GM10248 (cell line): ENCODE measurements around the gene PKD2L2.
"Not testable (repeated sequence)": the region's sequence is repeated elsewhere in the genome, so short reads cannot be mapped to it uniquely, and the experiment has no call there.

ENCODE experiments used
- CTCF ChIA-PET: fragments of 300-600 bp; sonication (Branson Sonifier 250); formaldehyde crosslinking; extraction: SDS; loops from one replicate; lab custom pipeline; 2021; ENCODE audit warnings: antibody characterized with exemption; lab: Yijun Ruan, JAX
- POLR2A ChIA-PET: fragments of 350-650 bp; sonication (Branson Sonifier 250); formaldehyde crosslinking; extraction: SDS; loops from one replicate; lab custom pipeline; 2020; ENCODE audit warnings: antibody characterized with exemption; lab: Yijun Ruan, JAX
- DNase-seq: peaks from one replicate; pipeline ENCODE4 v3.0.0; 2012; ENCODE audit errors: extremely low spot score
- CTCF ChIP-seq: IDR thresholded peaks from 2 replicates; pipeline ENCODE4 v1.5.1; 2012; ENCODE audit warnings: mild to moderate bottlenecking, low read depth; ENCODE audit errors: extremely low read depth, missing control alignments, control extremely low read depth

The PKD2L2 gene

GRCh38 chr5:137856916-137857862 is 32.1 kb upstream of the PKD2L2 start:
- CTCF ChIA-PET, result interaction anchor here (0.6 to 1.4 kb wide), 3 partner anchors 10 to 78 kb away, joined by 3 to 5 read pairs (median 3); partner anchors contain the start of gene PKD2L2
- TF ChIP-seq CTCF, result no peak
- DNase-seq, result no peak
- POLR2A ChIA-PET, result interaction anchor here (0.5 kb wide), 1 partner anchor 32 kb away, joined by 3 read pairs; the partner anchor contains the start of gene PKD2L2

GRCh38 chr5:137858223-137858916 is 30.9 kb upstream of the PKD2L2 start:
- POLR2A ChIA-PET, result interaction anchor here (0.5 kb wide), 1 partner anchor 31 kb away, joined by 3 read pairs; the partner anchor contains the start of gene PKD2L2
- no peak for TF ChIP-seq CTCF
- DNase-seq, result peak; percentile 31
- CTCF ChIA-PET, result interaction anchor here (0.6 to 1.2 kb wide), 3 partner anchors 12 to 79 kb away, joined by 3 to 4 read pairs (median 3); partner anchors contain the start of gene PKD2L2

GRCh38 chr5:137858954-137859353 is 30.3 kb upstream of the PKD2L2 start:
- no peak for DNase-seq
- ChIA-PET CTCF (interaction anchor here (1.2 kb wide), 1 partner anchor 13 kb away, joined by 4 read pairs; no protein-coding TSS in a partner anchor), POLR2A (no interaction called here)
- no peak for TF ChIP-seq CTCF

- ChIA-PET POLR2A (no interaction called here), CTCF (interaction anchor here (0.9 kb wide), 1 partner anchor 17 kb away, joined by 3 read pairs; no protein-coding TSS in a partner anchor)
These were observed 27.0 kb upstream of the PKD2L2 start for GRCh38 chr5:137862251-137862650.

GRCh38 chr5:137863653-137864052 is 25.6 kb upstream of the PKD2L2 start:
- CTCF ChIA-PET, result interaction anchor here (1.4 to 2.2 kb wide), 2 partner anchors 11 to 25 kb away, joined by 4 to 14 read pairs; partner anchors contain the start of gene PKD2L2
- DNase-seq, POLR2A ChIA-PET: not testable (repeated sequence)

More at GRCh38 chr5:137862251-137862650, 27.0 kb upstream of the PKD2L2 start:
- DNase-seq, result no peak
- TF ChIP-seq CTCF, result no peak

GRCh38 chr5:137866541-137867388 is 22.5 kb upstream of the PKD2L2 start:
- no peak for DNase-seq
- ChIA-PET POLR2A (no interaction called here), CTCF (interaction anchor here (1.2 to 1.6 kb wide), 3 partner anchors 10 to 88 kb away, joined by 3 to 4 read pairs (median 4); no protein-coding TSS in a partner anchor)
- TF ChIP-seq CTCF, result no peak
